ENCODE results near the gene FOXI1. TPM values are rescaled to one million over a fixed set of nuclear protein-coding genes. Genes with fewer than 3 reads are reported as not detected.

The FOXI1 gene
- total RNA-seq, 1 experiment from 2014 or later, result not detected

DNA sequence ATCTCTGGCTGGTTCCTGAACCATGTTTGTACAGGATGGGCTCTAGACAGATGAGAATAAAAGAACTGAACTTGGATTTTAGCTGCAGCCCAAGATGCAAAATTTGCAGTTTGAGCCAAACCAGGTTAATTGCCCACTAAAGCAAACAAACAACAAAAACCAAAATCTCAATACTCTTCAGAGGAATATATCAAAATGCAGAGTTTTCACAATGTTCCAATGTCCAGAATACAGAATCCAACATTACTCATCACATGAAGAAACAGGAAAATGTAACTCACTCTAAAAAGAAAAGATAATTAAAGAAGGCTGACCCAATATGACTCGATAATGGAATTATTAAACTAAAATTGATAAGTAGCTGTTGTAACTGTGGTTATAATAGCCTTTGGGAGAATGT lies 20.4 kb downstream of the FOXI1 start:
- Histone ChIP-seq H4K20me1 (ENCODE audit: insufficient read depth) (no peaks in the 10 kb centered on the region), H3K4me1 (ENCODE audit: control insufficient read depth in 1 of 2, insufficient read depth in 2 of 2, low read length in 2 of 2) (peaks cover 0 to 9% of the 10 kb centered on the region in 2 experiments; a peak in 2 of 4 replicates), H3K9me3 (ENCODE audit: control insufficient read depth in 1 of 2, insufficient read depth in 1 of 2, low read depth in 1 of 2, low read length in 2 of 2) (no peaks in the 10 kb centered on the region), H2AFZ (ENCODE audit: low read depth, low read length, poor library complexity, severe bottlenecking) (no peak overlapping the region), H3K4me2 (ENCODE audit: low read length) (no peak overlapping the region), H3K36me3 (ENCODE audit: control insufficient read depth in 1 of 2, insufficient read depth in 2 of 2, low read length in 2 of 2) (no peaks in the 10 kb centered on the region), H3K27me3 (ENCODE audit: insufficient read depth, low read length) (no peaks in the 10 kb centered on the region), H3K27ac (ENCODE audit: low read depth, low read length) (no peak overlapping the region), H3K4me3 (replicated peaks in 1 of 2; ENCODE audit: low read depth in 1 of 2, low read length in 2 of 2) (no peak overlapping the region), H3K9me2 (ENCODE audit: insufficient read depth) (no peaks in the 10 kb centered on the region), H3K9ac (ENCODE audit: low read length) (no peak overlapping the region), H3K79me2 (ENCODE audit: insufficient read depth, low read length) (no peaks in the 10 kb centered on the region)
- intact Hi-C loops (cut with micrococcal nuclease), result no loop called here
- no peak for ATAC-seq
- RAD21 ChIA-PET (ENCODE audit: low non-redundant PET in 1 of 2, low total read pairs in 2 of 2, uncharacterized antibody in 2 of 2, unreplicated experiment in 2 of 2), result no interaction called here
- no peak for DNase-seq (ENCODE audit: low read depth, low spot score)
- POLR2A ChIA-PET, result no interaction called here
- BruUV-seq (replicated peaks), result no TSS peak
- CTCF ChIA-PET, result no interaction called here
- TF ChIP-seq CEBPB (IDR thresholded peaks at IDR 0.05; ENCODE audit: low read depth) (no peak), YY1 (IDR thresholded peaks at IDR 0.05; ENCODE audit: extremely low read depth, insufficient replicate concordance, low read depth, low read length) (no peak), ZNF274 (IDR thresholded peaks at IDR 0.05; ENCODE audit: low read depth, low read length) (no peak), ZFX (IDR thresholded peaks at IDR 0.05) (no peak), CBX3 (IDR thresholded peaks at IDR 0.05; ENCODE audit: low read depth) (no peak), JUND (IDR thresholded peaks at IDR 0.05) (no peak), ELF1 (IDR thresholded peaks at IDR 0.05; ENCODE audit: borderline replicate concordance, low read depth) (no peak)
- TF ChIP-seq, protein P1, sequence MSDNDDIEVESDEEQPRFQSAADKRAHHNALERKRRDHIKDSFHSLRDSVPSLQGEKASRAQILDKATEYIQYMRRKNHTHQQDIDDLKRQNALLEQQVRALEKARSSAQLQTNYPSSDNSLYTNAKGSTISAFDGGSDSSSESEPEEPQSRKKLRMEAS (IDR thresholded peaks at IDR 0.05), result no peak
- TF ChIP-seq, protein P2, sequence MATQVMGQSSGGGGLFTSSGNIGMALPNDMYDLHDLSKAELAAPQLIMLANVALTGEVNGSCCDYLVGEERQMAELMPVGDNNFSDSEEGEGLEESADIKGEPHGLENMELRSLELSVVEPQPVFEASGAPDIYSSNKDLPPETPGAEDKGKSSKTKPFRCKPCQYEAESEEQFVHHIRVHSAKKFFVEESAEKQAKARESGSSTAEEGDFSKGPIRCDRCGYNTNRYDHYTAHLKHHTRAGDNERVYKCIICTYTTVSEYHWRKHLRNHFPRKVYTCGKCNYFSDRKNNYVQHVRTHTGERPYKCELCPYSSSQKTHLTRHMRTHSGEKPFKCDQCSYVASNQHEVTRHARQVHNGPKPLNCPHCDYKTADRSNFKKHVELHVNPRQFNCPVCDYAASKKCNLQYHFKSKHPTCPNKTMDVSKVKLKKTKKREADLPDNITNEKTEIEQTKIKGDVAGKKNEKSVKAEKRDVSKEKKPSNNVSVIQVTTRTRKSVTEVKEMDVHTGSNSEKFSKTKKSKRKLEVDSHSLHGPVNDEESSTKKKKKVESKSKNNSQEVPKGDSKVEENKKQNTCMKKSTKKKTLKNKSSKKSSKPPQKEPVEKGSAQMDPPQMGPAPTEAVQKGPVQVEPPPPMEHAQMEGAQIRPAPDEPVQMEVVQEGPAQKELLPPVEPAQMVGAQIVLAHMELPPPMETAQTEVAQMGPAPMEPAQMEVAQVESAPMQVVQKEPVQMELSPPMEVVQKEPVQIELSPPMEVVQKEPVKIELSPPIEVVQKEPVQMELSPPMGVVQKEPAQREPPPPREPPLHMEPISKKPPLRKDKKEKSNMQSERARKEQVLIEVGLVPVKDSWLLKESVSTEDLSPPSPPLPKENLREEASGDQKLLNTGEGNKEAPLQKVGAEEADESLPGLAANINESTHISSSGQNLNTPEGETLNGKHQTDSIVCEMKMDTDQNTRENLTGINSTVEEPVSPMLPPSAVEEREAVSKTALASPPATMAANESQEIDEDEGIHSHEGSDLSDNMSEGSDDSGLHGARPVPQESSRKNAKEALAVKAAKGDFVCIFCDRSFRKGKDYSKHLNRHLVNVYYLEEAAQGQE (IDR thresholded peaks at IDR 0.05; ENCODE audit: low read depth), result no peak
- TF ChIP-seq, protein P3, sequence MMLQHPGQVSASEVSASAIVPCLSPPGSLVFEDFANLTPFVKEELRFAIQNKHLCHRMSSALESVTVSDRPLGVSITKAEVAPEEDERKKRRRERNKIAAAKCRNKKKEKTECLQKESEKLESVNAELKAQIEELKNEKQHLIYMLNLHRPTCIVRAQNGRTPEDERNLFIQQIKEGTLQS (IDR thresholded peaks at IDR 0.05), result no peak

Data from HCT116 (cell line).